Measurements from ENCODE around the gene OSBPL3.

Gene OSBPL3

DNA sequence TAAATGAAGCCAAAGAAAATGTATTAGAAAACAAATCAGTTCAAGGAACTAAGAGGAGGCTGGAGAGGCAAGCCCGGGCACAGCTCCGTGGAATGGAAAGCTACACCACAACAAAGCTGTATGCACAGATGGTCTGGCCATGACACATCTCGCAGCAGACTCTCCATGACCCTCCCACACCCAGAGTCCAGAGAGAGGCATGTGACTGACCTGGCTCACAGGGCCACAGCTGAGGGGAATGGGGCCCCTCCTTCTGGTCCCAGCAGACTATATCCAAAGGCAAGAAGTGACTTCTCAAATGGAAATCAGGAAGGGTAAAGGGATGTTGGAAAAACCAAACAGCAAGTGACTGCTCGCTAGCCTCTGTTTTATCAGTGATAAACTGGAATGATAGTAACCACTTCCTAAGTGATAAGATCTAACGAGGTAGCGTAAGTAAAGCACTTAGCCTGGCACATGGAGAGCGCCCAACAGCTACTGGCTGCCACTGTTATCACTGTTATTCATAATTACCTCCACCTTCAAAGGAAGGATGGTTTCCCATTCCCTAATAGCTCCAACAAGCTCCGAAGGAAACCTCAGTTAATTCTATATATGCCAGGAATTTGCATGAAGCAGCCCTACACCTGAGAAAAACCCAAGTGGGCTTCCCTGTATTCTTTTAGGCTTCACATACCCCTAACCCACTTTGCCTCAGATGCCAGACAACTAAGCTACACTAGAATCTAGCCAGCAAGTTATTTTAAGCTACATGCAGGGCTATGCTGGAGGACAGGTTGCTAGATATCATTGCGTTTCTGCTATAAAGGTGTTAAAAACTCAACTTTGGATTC is 8.4 kb downstream of the OSBPL3 start:
- no peak overlapping the region for H3K27ac Mint-ChIP-seq
- peaks cover 3% of the 10 kb centered on the region for H3K36me3 Mint-ChIP-seq
- peaks cover 83% of the 10 kb centered on the region for H3K4me1 Mint-ChIP-seq
- H3K9me3 Mint-ChIP-seq = no peaks in the 10 kb centered on the region
- peak overlapping the region; percentile 15 for H3K4me3 Mint-ChIP-seq
- no peaks in the 10 kb centered on the region for H3K27me3 Mint-ChIP-seq

DNA sequence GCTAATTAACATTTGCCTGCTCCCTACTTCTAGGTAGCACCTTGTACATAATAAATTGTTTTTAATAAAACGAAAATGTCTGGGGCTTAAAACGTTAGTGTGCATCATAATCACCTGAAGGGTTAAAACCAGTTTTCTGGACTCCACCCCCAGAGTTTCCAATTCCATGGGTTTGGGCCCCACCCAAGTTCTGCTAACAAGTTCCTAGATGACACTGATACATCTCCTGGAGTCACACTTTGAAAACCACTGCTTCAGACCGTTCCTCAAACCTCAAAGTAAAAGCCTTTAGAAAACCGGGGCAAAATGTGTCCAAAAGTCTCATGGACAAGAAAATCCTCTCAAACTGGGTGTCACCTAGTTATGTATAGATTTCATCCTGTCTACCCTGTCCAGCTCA is 9.3 kb downstream of the OSBPL3 start:
- H3K4me3 Mint-ChIP-seq = no peak overlapping the region
- H3K36me3 Mint-ChIP-seq = peaks cover 3% of the 10 kb centered on the region
- no peak overlapping the region for H3K27ac Mint-ChIP-seq
- H3K9me3 Mint-ChIP-seq = no peaks in the 10 kb centered on the region
- H3K4me1 Mint-ChIP-seq = peaks cover 83% of the 10 kb centered on the region
- H3K27me3 Mint-ChIP-seq = no peaks in the 10 kb centered on the region

GRCh38 chr7:24968165-24968564 is 11.8 kb downstream of the OSBPL3 start:
- H3K9me3 Mint-ChIP-seq = no peaks in the 10 kb centered on the region
- no peaks in the 10 kb centered on the region for H3K36me3 Mint-ChIP-seq
- peaks cover 87% of the 10 kb centered on the region for H3K4me1 Mint-ChIP-seq
- H3K27ac Mint-ChIP-seq = no peak overlapping the region
- H3K27me3 Mint-ChIP-seq = no peaks in the 10 kb centered on the region
- H3K4me3 Mint-ChIP-seq = no peak overlapping the region

- Mint-ChIP-seq H3K9me3 (no peaks in the 10 kb centered on the region), H3K36me3 (no peaks in the 10 kb centered on the region), H3K4me1 (peaks cover 86% of the 10 kb centered on the region), H3K27ac (peak overlapping the region; percentile 33), H3K27me3 (no peaks in the 10 kb centered on the region), H3K4me3 (no peak overlapping the region)
Observed at GRCh38 chr7:24967696-24968095, 12.3 kb downstream of the OSBPL3 start.

- Mint-ChIP-seq H3K36me3 (no peaks in the 10 kb centered on the region), H3K4me1 (peaks cover 83% of the 10 kb centered on the region), H3K27me3 (no peaks in the 10 kb centered on the region), H3K9me3 (no peaks in the 10 kb centered on the region), H3K27ac (no peak overlapping the region), H3K4me3 (no peak overlapping the region)
Observed at GRCh38 chr7:24966802-24967201, 13.2 kb downstream of the OSBPL3 start.

- peak overlapping the region; percentile 58 for H3K4me3 Mint-ChIP-seq
- peaks cover 80% of the 10 kb centered on the region for H3K4me1 Mint-ChIP-seq
- H3K27ac Mint-ChIP-seq = peak overlapping the region; percentile 92
- no peaks in the 10 kb centered on the region for H3K27me3 Mint-ChIP-seq
- no peaks in the 10 kb centered on the region for H3K36me3 Mint-ChIP-seq
- no peaks in the 10 kb centered on the region for H3K9me3 Mint-ChIP-seq
Observed at GRCh38 chr7:24965831-24966708, 13.9 kb downstream of the OSBPL3 start.

DNA sequence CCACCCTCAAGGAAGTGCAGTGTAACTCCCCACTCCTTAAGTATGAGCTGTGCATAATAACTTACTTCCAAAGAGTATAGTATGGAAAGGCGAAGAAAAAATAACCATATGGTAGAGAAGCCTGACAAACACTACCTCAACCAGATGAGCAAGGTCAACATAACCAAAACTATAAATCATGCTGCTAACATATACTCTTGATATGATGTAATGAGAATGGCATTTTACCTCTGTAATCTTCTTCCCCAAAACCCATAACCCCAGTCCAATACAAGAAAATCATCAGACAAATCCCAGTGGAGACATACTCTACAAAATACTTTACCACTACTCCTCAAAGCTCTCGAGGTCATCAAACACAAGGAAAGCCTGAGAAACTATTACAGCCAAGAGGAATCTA is 15.8 kb downstream of the OSBPL3 start:
- Mint-ChIP-seq H3K4me1 (peaks cover 78% of the 10 kb centered on the region), H3K36me3 (no peaks in the 10 kb centered on the region), H3K27me3 (no peaks in the 10 kb centered on the region), H3K27ac (peak overlapping the region; percentile 66), H3K4me3 (no peak overlapping the region), H3K9me3 (no peaks in the 10 kb centered on the region)

DNA sequence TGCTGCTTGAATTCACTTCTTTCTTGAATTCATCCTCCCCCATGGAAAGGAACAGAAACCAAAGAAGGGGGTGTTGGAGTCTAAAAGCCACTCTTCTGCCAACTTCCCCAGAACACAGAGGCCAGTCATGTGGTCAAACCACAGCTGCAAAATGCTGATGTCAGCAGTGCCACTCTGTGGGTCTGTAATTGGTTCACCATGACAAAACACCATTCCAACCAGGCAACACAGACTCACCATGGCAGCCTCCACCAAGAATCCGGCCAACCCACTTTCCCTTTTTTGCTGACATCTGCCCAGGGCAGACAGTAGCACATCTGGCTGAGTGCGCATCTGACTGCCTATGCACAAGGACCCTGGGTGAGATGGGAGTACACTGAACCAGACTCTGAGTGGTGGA is 16.8 kb downstream of the OSBPL3 start:
- Mint-ChIP-seq H3K9me3 (no peaks in the 10 kb centered on the region), H3K4me3 (no peak overlapping the region), H3K27me3 (no peaks in the 10 kb centered on the region), H3K36me3 (no peaks in the 10 kb centered on the region), H3K27ac (peak overlapping the region; percentile 48), H3K4me1 (peaks cover 83% of the 10 kb centered on the region)

GRCh38 chr7:24962418-24962962 is 17.5 kb downstream of the OSBPL3 start:
- Mint-ChIP-seq H3K27me3 (no peaks in the 10 kb centered on the region), H3K36me3 (no peaks in the 10 kb centered on the region), H3K9me3 (no peaks in the 10 kb centered on the region), H3K27ac (no peak overlapping the region), H3K4me1 (peaks cover 83% of the 10 kb centered on the region), H3K4me3 (no peak overlapping the region)

DNA sequence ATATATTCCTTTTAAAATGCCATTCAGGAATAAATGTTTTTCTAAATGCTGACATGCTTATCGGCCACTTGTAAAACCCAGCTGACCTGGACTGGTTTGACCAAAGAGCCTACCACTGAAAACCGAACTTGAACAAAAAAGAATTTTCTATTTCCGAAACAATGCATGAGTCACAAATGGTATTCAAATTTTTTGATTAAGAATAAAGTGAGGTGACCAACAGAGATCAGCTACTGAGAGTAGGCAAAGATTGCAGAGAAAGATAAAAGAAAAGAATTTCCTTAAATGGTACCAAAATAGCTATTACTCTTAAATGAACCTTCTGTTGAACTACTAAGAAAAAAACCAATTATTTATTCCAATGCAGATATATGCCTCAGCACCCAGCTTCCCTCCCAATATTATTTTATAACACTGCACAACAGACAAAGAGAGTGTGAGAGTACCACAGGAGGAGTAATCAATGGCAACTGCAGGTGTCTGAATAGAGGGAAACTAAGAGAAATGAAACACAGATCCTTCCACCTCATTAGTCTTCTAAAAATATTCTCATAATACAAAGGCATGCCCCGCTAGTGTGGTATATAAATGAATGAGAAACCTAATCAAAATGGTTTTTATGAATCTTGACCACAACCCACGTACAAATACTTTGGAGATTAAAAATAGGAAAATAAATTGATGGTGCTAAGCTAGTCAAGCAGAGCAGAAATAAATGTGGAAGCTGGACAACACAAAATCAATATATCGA is 20.1 kb downstream of the OSBPL3 start:
- Mint-ChIP-seq H3K27ac (no peak overlapping the region), H3K27me3 (no peaks in the 10 kb centered on the region), H3K9me3 (no peaks in the 10 kb centered on the region), H3K4me3 (no peak overlapping the region), H3K36me3 (no peaks in the 10 kb centered on the region), H3K4me1 (peaks cover 78% of the 10 kb centered on the region)

GRCh38 chr7:24958399-24958798 is 21.6 kb downstream of the OSBPL3 start:
- H3K9me3 Mint-ChIP-seq = no peaks in the 10 kb centered on the region
- H3K4me1 Mint-ChIP-seq = peaks cover 74% of the 10 kb centered on the region
- H3K36me3 Mint-ChIP-seq = no peaks in the 10 kb centered on the region
- no peak overlapping the region for H3K27ac Mint-ChIP-seq
- no peaks in the 10 kb centered on the region for H3K27me3 Mint-ChIP-seq
- H3K4me3 Mint-ChIP-seq = no peak overlapping the region

DNA sequence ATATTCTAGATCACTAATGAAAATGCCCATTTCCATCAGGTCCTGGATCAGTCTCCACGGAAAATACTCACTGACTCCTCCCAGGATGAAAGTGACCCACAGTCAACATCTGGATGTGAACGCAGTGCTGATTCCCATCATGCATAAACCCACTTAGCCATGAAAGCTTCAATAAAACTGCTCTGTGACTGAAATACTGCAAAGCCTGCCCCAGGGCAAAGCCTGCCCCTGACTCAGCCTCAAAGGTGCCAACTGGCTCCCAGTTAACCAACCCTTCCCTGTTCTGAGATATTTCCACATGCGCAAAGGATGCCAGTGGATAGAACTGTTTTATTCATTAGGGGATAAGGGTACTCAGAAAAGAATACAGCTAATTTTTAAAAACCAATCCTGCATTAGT is 24.0 kb downstream of the OSBPL3 start:
- Mint-ChIP-seq H3K27me3 (no peaks in the 10 kb centered on the region), H3K4me1 (peaks cover 69% of the 10 kb centered on the region), H3K9me3 (no peaks in the 10 kb centered on the region), H3K27ac (no peak overlapping the region), H3K36me3 (no peaks in the 10 kb centered on the region), H3K4me3 (no peak overlapping the region)

GRCh38 chr7:24955313-24955712 is 24.7 kb downstream of the OSBPL3 start:
- no peak overlapping the region for H3K4me3 Mint-ChIP-seq
- no peaks in the 10 kb centered on the region for H3K27me3 Mint-ChIP-seq
- H3K4me1 Mint-ChIP-seq = peaks cover 68% of the 10 kb centered on the region
- H3K27ac Mint-ChIP-seq = peak overlapping the region; percentile 12
- no peaks in the 10 kb centered on the region for H3K9me3 Mint-ChIP-seq
- no peaks in the 10 kb centered on the region for H3K36me3 Mint-ChIP-seq

GRCh38 chr7:24952464-24952863 is 27.5 kb downstream of the OSBPL3 start:
- H3K27me3 Mint-ChIP-seq = no peaks in the 10 kb centered on the region
- no peaks in the 10 kb centered on the region for H3K9me3 Mint-ChIP-seq
- H3K27ac Mint-ChIP-seq = no peak overlapping the region
- H3K4me1 Mint-ChIP-seq = peaks cover 66% of the 10 kb centered on the region
- peaks cover 2% of the 10 kb centered on the region for H3K36me3 Mint-ChIP-seq
- H3K4me3 Mint-ChIP-seq = no peak overlapping the region

GRCh38 chr7:24951441-24951980 is 28.5 kb downstream of the OSBPL3 start:
- Mint-ChIP-seq H3K9me3 (no peaks in the 10 kb centered on the region), H3K4me3 (no peak overlapping the region), H3K36me3 (peaks cover 2% of the 10 kb centered on the region), H3K27me3 (no peaks in the 10 kb centered on the region), H3K27ac (no peak overlapping the region), H3K4me1 (peaks cover 67% of the 10 kb centered on the region)

Data from activated naive CD4-positive, alpha-beta T cell treated with anti-CD3 and anti-CD28 coated beads, Interleukin-2, amount 50 U/mL, for 24 hours (primary cell).